Coronary artery (tissue), 2 donors: ENCODE results near the gene ENPEP.
"Not testable (repeated sequence)": the region's sequence is repeated elsewhere in the genome, so short reads cannot be mapped to it uniquely, and the experiment has no call there.

Experiments
- DNase-seq: peaks from one replicate; pipeline ENCODE4 v3.0.0-alpha.2; 2017; ENCODE audit warnings: low spot score
- H3K27ac ChIP-seq, 2 donors: fragments of 200-600 bp; sonication (generic); one replicate each; pipeline ENCODE4 v1.5.1; 2016 to 2019
- H3K4me3 ChIP-seq: fragments of 200-600 bp; sonication (generic); 2 replicates; pipeline ENCODE4 v1.5.1; 2016; ENCODE audit warnings: mild to moderate bottlenecking, moderate library complexity
- TF ChIP-seq, protein P1 (sequence below): fragments of 200-600 bp; sonication (generic); IDR thresholded peaks from one replicate; pipeline ENCODE4 v1.5.1; 2019; ENCODE audit warnings: antibody characterized with exemption

The ENPEP gene, protein sequence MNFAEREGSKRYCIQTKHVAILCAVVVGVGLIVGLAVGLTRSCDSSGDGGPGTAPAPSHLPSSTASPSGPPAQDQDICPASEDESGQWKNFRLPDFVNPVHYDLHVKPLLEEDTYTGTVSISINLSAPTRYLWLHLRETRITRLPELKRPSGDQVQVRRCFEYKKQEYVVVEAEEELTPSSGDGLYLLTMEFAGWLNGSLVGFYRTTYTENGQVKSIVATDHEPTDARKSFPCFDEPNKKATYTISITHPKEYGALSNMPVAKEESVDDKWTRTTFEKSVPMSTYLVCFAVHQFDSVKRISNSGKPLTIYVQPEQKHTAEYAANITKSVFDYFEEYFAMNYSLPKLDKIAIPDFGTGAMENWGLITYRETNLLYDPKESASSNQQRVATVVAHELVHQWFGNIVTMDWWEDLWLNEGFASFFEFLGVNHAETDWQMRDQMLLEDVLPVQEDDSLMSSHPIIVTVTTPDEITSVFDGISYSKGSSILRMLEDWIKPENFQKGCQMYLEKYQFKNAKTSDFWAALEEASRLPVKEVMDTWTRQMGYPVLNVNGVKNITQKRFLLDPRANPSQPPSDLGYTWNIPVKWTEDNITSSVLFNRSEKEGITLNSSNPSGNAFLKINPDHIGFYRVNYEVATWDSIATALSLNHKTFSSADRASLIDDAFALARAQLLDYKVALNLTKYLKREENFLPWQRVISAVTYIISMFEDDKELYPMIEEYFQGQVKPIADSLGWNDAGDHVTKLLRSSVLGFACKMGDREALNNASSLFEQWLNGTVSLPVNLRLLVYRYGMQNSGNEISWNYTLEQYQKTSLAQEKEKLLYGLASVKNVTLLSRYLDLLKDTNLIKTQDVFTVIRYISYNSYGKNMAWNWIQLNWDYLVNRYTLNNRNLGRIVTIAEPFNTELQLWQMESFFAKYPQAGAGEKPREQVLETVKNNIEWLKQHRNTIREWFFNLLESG

DNA sequence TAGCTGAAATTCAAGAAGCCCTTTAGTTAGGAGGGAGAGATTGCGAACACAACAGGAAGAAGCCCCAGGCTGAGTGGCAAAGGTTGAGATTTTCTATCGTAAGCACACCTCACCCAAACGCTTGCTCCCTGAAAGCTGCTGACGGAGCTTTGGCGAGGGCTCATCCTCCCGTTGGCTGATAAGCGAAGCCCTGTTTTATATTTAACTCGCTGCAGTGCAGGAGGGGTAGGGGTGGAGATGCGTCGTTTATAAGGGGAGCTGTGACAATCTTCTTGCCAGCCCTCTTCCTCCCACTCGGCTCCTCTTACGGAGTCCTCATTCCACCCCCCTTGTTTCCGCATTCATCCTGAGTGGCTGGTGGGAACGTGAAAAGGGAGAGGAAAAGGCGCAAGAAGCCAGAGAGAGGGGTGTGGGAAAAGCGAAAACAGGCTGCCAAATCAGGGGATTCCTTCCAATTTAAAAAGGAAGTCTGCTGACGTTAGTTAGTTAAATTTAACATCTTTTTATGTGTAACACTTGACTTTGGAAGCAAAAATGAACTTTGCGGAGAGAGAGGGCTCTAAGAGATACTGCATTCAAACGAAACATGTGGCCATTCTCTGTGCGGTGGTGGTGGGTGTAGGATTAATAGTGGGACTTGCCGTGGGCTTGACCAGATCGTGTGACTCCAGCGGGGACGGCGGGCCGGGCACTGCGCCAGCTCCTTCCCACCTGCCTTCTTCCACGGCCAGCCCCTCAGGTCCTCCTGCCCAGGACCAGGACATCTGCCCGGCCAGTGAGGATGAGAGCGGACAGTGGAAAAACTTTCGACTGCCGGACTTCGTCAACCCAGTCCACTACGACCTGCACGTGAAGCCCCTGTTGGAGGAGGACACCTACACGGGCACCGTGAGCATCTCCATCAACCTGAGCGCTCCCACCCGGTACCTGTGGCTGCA lies at the start of gene ENPEP:
TSS of gene ENPEP (plus strand) at position 275 of the 938 bp plus-strand sequence. CDS start at position 535, 260 bp downstream.
- Histone ChIP-seq H3K4me3 (peak within 1 kb of the TSS; percentile 71), H3K27ac (peak within 1 kb of the TSS; percentile 46 to 80)
- DNase-seq: peak; percentile 75
- TF ChIP-seq, protein P1, sequence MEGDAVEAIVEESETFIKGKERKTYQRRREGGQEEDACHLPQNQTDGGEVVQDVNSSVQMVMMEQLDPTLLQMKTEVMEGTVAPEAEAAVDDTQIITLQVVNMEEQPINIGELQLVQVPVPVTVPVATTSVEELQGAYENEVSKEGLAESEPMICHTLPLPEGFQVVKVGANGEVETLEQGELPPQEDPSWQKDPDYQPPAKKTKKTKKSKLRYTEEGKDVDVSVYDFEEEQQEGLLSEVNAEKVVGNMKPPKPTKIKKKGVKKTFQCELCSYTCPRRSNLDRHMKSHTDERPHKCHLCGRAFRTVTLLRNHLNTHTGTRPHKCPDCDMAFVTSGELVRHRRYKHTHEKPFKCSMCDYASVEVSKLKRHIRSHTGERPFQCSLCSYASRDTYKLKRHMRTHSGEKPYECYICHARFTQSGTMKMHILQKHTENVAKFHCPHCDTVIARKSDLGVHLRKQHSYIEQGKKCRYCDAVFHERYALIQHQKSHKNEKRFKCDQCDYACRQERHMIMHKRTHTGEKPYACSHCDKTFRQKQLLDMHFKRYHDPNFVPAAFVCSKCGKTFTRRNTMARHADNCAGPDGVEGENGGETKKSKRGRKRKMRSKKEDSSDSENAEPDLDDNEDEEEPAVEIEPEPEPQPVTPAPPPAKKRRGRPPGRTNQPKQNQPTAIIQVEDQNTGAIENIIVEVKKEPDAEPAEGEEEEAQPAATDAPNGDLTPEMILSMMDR: no peak

DNA sequence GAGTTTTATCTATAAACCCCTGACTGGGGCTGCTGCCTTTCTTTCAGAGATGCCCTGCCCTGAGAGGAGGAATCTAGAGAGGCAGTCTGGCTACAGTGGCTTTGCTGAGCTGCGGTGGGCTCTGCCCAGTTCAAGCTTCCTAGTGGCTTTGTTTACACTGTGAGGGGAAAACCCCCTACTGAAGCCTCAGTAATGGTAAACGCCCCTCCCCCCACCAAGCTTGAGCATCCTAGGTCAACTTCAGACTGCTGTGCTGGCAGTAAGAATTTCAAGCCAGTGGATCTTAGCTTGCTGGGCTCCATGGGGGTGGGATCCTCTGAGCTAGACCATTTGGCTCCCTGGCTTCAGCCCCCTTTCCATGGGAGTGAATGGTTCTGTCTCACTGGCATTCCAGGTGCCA lies 44.1 kb upstream of the ENPEP start:
- H3K27ac ChIP-seq, DNase-seq, H3K4me3 ChIP-seq: not testable (repeated sequence)

DNA sequence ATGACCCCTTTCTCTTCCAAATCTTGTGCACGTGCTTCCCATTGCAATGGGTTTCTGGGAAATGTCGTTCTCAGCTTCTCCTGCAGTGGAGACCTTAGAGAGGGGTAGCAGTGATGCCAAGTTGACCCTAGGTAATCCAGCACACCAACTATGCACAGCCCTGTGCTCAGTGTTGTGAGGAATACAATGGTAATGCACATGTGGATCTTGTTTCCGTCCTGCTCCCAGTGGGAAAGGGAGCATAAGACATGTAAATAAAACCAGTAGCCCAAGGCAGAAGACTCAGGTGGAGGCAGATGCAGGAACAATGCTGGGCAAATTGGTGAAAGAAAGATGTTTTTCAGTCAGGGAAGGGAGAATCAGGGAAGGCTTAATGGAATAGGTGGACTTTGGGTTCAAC lies 38.7 kb upstream of the ENPEP start:
- not testable (repeated sequence) for DNase-seq, H3K27ac ChIP-seq, H3K4me3 ChIP-seq

DNA sequence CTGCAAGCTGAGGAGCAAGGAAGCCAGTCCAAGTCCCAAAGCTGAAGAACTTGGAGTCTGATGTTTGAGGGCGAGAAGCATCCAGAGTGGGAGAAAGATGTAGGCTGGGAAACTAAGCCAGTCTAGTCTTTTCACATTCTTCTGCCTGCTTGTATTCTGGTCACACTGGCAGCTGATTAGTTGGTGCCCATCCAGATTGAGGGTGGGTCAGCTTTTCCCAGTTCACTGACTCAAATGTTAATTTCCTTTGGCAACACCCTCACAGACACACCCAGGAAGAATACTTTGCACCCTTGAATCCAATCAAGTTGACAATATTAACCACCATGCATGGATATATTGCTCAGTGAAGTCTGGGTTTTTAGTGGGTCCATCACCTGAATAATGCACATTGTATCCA lies 36.7 kb upstream of the ENPEP start:
- not testable (repeated sequence) for DNase-seq, H3K27ac ChIP-seq, H3K4me3 ChIP-seq

DNA sequence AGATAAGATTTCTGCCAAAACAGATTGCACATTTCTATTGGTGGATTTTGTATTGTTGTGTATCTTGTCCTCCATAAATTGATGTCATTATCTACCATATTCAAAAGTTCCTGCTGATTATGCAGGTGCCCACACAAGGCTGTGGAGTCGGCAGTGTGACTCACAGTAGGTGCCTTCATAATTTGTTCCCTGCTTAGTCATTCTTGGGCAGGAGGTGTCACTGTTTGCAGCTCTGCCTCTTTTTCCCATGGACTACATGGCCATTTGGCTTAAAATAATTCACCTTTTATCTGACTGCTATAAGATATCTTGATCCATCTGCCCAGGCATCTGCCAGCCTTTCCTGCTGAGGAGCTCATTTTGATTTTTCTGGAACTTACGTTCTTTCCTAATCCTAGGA lies 33.6 kb upstream of the ENPEP start:
- DNase-seq: no peak
- TF ChIP-seq, protein P1: no peak
- Histone ChIP-seq H3K27ac (no peak overlapping the region), H3K4me3 (no peak overlapping the region)

DNA sequence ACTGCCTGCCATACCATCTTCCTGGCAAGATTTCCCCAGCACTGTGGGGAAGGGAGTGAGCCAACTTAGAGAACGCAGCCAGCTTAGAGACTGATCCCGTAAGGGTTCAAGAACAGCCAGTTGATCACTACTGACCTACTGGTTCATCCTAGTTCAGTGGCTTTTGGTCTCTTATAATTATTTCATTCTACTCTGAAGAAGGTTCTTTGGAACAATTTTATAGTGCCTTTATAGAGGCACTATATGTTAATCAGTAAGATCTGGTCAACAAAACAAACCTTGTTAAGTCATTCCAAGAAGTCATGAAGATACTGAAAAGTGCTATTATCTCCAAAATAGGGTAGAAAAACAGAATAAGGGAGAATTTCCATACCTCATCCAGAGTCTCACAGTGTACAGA lies 33.2 kb upstream of the ENPEP start:
- no peak overlapping the region for H3K27ac ChIP-seq
- TF ChIP-seq, protein P1: no peak
- no peak for DNase-seq
- H3K4me3 ChIP-seq: no peak overlapping the region

DNA sequence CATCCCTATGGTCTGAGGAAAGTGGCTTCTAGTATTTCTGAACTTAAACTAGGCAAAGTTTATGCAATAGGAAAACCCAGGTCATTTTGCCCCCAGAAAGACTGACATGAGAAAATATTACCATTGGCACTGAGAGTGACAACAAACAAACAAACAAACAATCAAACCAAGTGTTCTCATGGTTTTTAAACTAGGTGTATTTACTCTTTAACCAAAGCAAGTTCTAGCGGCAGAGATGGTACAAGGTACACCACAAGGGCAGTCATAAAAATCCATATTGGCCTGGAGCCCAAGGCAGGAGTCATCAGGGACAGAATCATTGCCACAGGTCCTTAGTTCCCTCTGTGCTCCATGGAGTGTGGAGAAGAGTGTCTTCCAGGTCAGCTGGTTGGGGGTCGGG lies 26.0 kb upstream of the ENPEP start:
- Histone ChIP-seq H3K4me3 (no peak overlapping the region), H3K27ac (no peak overlapping the region)
- DNase-seq: no peak
- TF ChIP-seq, protein P1: no peak

DNA sequence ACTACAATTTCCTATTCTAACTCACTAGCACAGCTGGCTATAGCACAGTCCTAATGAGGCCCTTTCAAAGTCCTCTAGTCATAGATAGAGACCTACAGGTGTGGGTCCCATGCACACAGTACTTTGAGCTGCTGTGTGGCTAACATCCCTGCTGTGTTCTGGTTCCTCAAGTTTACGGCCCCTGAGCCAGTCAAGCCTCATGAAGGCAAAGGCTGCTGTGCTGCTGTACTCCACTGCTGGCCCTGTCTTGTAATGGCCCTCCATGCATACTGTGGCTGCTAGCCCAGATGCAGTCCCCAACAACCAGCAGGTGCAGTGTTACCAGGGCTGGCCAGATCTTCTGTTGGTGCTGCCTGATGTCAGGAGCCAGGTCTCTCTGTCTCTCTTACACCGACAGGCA lies 23.4 kb upstream of the ENPEP start:
- Histone ChIP-seq H3K4me3 (no peak overlapping the region), H3K27ac (no peak overlapping the region)
- TF ChIP-seq, protein P1: no peak
- DNase-seq: no peak
